Skin of body (tissue), 2 donors: ENCODE results near the gene ABHD17A. TPM values are rescaled to one million over a fixed set of nuclear protein-coding genes. Genes with fewer than 3 reads are reported as not detected.

Experiments
- DNase-seq: peaks from one replicate; lab custom pipeline; 2025; lab: John Stamatoyannopoulos, UW
- total RNA-seq: library from RNA; depleted of rRNA; stranded (reverse); fragments of >200 nt; gene quantifications from one replicate; pipeline ENCODE4 v1.2.3, GENCODE V29; 2014

Gene ABHD17A
- total RNA-seq, 1 donor from 2014 or later, result 28.3 TPM

- DNase-seq, result no peak
These were observed 45.4 kb downstream of the ABHD17A start for GRCh38 chr19:1839658-1840540.

- no peak for DNase-seq
These were observed 47.6 kb downstream of the ABHD17A start for GRCh38 chr19:1837625-1838105.

DNA sequence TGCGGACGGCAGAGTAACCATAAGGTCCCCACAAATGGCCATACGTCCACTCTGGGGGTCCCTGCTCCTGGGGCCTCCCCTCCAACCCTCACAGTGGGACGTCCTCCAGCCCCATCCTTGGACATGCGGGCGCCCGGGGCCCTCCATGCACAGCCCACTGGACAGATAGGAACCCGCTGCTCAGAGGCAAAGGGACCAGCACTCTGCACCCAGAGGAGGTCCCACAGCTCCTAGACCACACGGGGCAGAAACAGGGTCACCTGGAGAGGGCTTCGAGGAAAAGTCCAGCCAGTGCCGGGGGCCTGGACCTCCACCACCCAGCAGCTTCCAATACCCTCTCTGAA, 48.1 kb downstream of the ABHD17A start:
- DNase-seq, result no peak

DNA sequence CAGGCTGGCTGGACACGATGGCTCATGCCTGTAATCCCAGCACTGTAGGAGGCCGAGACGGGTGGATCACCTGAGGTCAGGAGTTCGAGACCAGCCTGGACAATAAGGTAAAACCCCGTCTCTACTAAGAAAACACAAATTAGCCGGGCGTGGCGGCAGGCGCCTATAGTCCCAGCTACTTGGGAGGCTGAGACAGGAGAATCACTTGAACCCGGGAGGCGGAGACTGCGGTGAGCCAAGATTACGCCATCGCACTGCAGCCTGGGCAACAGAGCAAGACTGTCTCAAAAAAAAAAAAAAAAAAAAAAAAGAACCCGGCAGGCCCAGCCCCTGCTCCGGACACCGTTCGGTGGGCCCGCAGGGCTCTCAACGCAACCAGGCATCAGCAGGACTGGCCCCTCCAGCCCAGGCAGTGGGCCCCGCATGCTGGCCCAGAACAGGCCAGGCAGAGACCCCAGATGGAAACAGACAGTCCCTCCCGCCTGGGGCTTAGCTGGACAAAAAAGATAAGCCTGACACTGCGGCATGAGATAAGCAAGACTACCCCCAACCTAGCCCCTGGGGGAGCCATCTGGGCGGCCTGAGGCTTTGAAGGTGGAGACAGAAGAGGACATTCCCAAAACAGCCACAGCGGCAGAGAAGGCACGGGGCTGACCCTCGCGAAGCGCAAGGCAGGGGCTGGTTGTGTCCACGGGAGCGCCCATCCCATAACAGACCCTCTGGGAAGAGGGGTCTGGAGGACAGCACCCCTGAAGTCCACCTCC, 48.7 kb downstream of the ABHD17A start:
- no peak for DNase-seq

DNA sequence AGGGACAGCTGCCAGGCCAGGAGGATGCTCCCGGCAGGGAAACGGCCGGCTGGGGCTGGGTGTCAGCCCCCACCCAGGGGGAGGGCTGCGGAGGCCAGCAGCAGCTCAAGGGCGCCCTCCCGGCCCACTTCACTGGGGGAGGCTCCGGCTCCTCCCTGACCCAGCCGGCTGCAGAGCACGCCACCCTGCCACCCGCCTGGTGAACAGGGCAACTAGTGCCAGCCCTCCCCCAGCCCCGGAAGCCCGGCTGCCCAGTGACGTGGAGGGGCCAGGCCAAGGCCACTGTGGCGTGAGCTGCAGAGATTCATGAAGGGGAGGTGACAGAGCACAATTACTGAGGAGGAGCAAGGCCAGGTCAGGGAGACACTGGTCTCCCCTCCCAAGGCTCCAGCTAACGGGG, 51.8 kb downstream of the ABHD17A start:
- no peak for DNase-seq

GRCh38 chr19:1832046-1832663, 53.1 kb downstream of the ABHD17A start:
- DNase-seq, result no peak

DNA sequence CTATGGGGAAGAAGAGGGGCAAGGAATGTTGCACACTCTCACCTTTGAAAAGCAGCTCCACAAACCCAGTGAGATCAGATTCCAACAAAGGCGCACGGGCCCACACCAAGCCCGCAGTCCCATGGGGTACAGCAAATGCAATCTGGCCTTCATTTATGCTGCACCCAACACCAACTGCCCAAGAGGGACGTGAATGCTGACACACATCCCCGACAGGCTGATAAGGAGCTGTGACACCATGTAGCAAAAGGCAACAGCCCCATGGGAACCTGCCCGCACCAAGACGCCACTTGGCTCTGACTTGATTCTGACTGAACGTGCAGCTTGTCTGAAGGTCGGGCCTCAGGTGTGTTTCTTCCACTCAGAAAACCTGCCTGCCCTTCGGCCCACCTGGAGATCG, 54.3 kb downstream of the ABHD17A start:
- DNase-seq, result no peak

DNA sequence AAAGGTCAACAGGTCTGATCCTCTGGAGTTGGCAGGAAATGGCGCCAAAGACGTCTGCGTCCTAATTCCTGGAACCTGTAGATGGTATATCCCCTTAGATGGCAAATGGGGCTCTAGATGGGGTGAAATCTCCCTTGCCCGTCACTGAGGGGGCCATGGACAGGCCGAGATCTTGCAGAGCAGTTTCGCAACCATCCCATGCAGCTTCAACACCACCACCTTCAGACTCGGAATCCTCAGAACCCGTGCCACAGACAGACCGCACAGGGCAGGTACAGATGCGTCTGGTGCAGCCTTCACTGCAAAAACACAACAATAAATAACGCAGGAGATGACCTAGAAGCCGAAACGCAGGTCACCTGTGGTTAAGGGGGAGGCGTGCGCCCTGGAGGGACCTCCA, 54.7 kb downstream of the ABHD17A start:
- no peak for DNase-seq

- no peak for DNase-seq
These were observed 55.3 kb downstream of the ABHD17A start for GRCh38 chr19:1829958-1830357.

GRCh38 chr19:1828279-1829238, 56.7 kb downstream of the ABHD17A start:
- no peak for DNase-seq

- no peak for DNase-seq
These were observed 57.6 kb downstream of the ABHD17A start for GRCh38 chr19:1827566-1828278.

Other genes with a start within 250 kb of the ABHD17A start
- gene TCF3, start 232.9 kb downstream of the ABHD17A start, total RNA-seq, result 40.4 TPM
- not detected for gene ONECUT3, start 132.0 kb downstream of the ABHD17A start, total RNA-seq
- gene ATP8B3, start 73.2 kb downstream of the ABHD17A start, total RNA-seq, result 0.99 TPM
- 12.3 TPM for gene REXO1, start 37.0 kb downstream of the ABHD17A start, total RNA-seq
- gene KLF16, start 21.9 kb downstream of the ABHD17A start, total RNA-seq, result 2.9 TPM
- 2.5 TPM for gene ADAT3, start 19.9 kb upstream of the ABHD17A start, total RNA-seq
- gene SCAMP4, start 19.9 kb upstream of the ABHD17A start, total RNA-seq, result 17.5 TPM
- 35.0 TPM for gene CSNK1G2, start 55.7 kb upstream of the ABHD17A start, total RNA-seq
- gene BTBD2, start 130.2 kb upstream of the ABHD17A start, total RNA-seq, result 26.9 TPM
- gene MKNK2, start 165.7 kb upstream of the ABHD17A start, total RNA-seq, result 42.2 TPM
- gene MOB3A, start 210.8 kb upstream of the ABHD17A start, total RNA-seq, result 16.2 TPM
- gene IZUMO4, start 211.4 kb upstream of the ABHD17A start, total RNA-seq, result 2.2 TPM